Measurements from ENCODE around the gene GID8.

DNA sequence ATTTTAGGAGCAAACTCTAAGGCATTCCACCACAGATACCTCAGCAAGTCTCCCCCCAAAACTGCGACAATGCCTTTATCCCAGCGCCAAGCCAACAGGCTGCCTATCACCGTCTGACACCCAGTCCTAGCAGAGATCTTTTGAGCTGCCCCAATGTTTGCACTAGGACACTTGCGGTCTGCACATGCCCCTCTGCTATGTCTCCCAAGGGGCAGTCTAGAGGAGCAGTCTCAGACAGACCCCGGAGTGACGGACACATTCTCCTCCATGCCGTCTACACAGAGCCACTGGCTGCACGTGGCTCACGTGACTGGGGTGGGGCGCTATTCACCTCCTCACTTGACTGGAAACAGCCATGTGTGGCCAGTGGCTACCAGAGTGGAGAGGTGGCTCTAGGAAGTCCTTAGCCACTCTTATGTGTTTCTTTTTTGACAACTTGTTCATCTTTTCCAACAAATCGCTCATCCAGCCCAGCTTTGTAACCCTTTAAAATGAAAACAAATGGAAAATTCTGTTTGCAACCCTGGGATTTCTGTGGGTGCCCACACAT is 27.7 kb upstream of the GID8 start:
- TF ChIP-seq, protein P1, sequence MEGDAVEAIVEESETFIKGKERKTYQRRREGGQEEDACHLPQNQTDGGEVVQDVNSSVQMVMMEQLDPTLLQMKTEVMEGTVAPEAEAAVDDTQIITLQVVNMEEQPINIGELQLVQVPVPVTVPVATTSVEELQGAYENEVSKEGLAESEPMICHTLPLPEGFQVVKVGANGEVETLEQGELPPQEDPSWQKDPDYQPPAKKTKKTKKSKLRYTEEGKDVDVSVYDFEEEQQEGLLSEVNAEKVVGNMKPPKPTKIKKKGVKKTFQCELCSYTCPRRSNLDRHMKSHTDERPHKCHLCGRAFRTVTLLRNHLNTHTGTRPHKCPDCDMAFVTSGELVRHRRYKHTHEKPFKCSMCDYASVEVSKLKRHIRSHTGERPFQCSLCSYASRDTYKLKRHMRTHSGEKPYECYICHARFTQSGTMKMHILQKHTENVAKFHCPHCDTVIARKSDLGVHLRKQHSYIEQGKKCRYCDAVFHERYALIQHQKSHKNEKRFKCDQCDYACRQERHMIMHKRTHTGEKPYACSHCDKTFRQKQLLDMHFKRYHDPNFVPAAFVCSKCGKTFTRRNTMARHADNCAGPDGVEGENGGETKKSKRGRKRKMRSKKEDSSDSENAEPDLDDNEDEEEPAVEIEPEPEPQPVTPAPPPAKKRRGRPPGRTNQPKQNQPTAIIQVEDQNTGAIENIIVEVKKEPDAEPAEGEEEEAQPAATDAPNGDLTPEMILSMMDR (CRISPR knock-in tag; IDR thresholded peaks at IDR 0.05): no peak
- TF ChIP-seq ZNF564 (CRISPR knock-in tag; IDR thresholded peaks at IDR 0.05) (no peak), RBAK (CRISPR knock-in tag; IDR thresholded peaks at IDR 0.05) (no peak), STAT5B (CRISPR knock-in tag; IDR thresholded peaks at IDR 0.05) (no peak), POLR2A (IDR thresholded peaks at IDR 0.05; ENCODE audit: insufficient read depth in 1 of 2, low read depth in 2 of 2, low read length in 2 of 2) (peak in 1 of 2 experiments; percentile 53; a peak in 3 of 4 replicates), SNRNP70 (IDR thresholded peaks at IDR 0.05; ENCODE audit: low read depth, low read length) (no peak), ZNF296 (CRISPR knock-in tag; conservative IDR thresholded peaks at IDR 0.05) (no peak), EZH2 (conservative IDR thresholded peaks at IDR 0.05; ENCODE audit: low read depth, low read length) (no peak), MXI1 (IDR thresholded peaks at IDR 0.05; ENCODE audit: borderline replicate concordance, low read depth, low read length) (no peak)
- TF ChIP-seq, protein P2, sequence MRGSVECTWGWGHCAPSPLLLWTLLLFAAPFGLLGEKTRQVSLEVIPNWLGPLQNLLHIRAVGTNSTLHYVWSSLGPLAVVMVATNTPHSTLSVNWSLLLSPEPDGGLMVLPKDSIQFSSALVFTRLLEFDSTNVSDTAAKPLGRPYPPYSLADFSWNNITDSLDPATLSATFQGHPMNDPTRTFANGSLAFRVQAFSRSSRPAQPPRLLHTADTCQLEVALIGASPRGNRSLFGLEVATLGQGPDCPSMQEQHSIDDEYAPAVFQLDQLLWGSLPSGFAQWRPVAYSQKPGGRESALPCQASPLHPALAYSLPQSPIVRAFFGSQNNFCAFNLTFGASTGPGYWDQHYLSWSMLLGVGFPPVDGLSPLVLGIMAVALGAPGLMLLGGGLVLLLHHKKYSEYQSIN (CRISPR knock-in tag; IDR thresholded peaks at IDR 0.05; ENCODE audit: borderline replicate concordance): no peak
- TF ChIP-seq, protein P3, sequence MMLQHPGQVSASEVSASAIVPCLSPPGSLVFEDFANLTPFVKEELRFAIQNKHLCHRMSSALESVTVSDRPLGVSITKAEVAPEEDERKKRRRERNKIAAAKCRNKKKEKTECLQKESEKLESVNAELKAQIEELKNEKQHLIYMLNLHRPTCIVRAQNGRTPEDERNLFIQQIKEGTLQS (CRISPR knock-in tag; IDR thresholded peaks at IDR 0.05): no peak
